Measurements from ENCODE around the gene FADS1. TPM values are rescaled to one million over a fixed set of nuclear protein-coding genes. Genes with fewer than 3 reads are reported as not detected.

FADS1 gene
- total and polyA plus RNA-seq, 2 of the 8 experiments (the other 6 are each of a cell fraction or from before 2014, with no cell fraction given), result 115 to 141 TPM

DNA sequence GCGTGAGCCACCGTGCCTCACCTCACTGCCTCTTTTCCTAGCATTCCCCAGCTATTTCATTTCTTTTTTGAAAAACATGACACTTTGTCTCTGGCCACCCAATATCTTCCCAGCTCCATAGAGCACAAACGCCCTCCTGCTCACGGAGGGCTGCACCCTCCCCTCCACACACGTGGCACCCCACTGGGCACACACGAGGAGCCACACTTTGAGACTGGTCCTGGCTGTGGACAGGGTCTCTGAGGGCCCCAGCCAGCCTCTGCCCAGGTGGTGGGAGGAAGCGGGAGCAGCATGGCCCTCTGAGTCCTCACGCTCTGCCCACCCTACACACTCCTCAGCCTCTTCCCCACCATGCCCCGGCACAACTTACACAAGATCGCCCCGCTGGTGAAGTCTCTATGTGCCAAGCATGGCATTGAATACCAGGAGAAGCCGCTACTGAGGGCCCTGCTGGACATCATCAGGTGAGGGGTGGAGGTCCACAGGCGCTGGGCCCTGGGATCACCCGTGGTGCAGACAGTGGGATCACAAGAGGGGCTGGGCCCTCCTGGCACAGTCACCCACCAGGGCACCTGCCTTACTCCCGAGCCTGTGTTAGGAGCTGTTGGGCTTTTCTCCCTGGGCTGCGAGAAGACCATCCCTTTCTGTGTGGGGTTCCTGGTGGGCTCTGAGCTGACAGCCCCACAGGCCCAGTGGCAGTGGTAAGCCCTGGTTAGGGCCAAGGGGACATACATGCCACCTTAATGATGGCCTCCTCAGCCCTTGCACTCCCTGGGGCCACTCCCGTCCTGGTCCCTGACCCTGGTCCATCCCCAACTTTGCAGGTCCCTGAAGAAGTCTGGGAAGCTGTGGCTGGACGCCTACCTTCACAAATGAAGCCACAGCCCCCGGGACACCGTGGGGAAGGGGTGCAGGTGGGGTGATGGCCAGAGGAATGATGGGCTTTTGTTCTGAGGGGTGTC, 48.3 kb upstream of the FADS1 start (continued):
- no peak for TF ChIP-seq JUN (IDR thresholded peaks at IDR 0.05; ENCODE audit: low read depth, low read length)
- TF ChIP-seq CHD2 (IDR thresholded peaks at IDR 0.05; ENCODE audit: low read length), result no peak
- TF ChIP-seq, protein P1, sequence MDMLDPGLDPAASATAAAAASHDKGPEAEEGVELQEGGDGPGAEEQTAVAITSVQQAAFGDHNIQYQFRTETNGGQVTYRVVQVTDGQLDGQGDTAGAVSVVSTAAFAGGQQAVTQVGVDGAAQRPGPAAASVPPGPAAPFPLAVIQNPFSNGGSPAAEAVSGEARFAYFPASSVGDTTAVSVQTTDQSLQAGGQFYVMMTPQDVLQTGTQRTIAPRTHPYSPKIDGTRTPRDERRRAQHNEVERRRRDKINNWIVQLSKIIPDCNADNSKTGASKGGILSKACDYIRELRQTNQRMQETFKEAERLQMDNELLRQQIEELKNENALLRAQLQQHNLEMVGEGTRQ (IDR thresholded peaks at IDR 0.05; ENCODE audit: low read length), result no peak
- TF ChIP-seq RXRA (IDR thresholded peaks at IDR 0.05; ENCODE audit: insufficient read depth, low read depth, low read length), result no peak
- no peak for TF ChIP-seq KDM5A (IDR thresholded peaks at IDR 0.05; ENCODE audit: low read length)
- no peak for TF ChIP-seq JUND (IDR thresholded peaks at IDR 0.05; ENCODE audit: low read length)
- TF ChIP-seq BRCA1 (IDR thresholded peaks at IDR 0.05; ENCODE audit: low read depth, low read length), result no peak
- no peak for TF ChIP-seq EP300 (IDR thresholded peaks at IDR 0.05; ENCODE audit: borderline replicate concordance in 1 of 2, low read depth in 2 of 2, low read length in 2 of 2)
- no peak for TF ChIP-seq E2F6 (IDR thresholded peaks at IDR 0.05)
- no peak for TF ChIP-seq HDAC2 (IDR thresholded peaks at IDR 0.05; ENCODE audit: borderline replicate concordance in 1 of 2, low read depth in 2 of 2, low read length in 2 of 2)
- TF ChIP-seq, protein P2, sequence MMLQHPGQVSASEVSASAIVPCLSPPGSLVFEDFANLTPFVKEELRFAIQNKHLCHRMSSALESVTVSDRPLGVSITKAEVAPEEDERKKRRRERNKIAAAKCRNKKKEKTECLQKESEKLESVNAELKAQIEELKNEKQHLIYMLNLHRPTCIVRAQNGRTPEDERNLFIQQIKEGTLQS (IDR thresholded peaks at IDR 0.05; ENCODE audit: insufficient read depth, low read depth, low read length), result no peak
